Fibroblast of skin of left biceps (primary cell): ENCODE results near the gene GSTO2.
A peak's percentile ranks its signal among the peaks of the same experiment; 100 is the strongest.

Experiments used
- DNase-seq, 2 experiments: peaks; one replicate each; pipeline ENCODE4 v3.0.0-alpha.2; 2013; ENCODE audit warnings: low read depth in 2 of 2

GSTO2 gene

DNA sequence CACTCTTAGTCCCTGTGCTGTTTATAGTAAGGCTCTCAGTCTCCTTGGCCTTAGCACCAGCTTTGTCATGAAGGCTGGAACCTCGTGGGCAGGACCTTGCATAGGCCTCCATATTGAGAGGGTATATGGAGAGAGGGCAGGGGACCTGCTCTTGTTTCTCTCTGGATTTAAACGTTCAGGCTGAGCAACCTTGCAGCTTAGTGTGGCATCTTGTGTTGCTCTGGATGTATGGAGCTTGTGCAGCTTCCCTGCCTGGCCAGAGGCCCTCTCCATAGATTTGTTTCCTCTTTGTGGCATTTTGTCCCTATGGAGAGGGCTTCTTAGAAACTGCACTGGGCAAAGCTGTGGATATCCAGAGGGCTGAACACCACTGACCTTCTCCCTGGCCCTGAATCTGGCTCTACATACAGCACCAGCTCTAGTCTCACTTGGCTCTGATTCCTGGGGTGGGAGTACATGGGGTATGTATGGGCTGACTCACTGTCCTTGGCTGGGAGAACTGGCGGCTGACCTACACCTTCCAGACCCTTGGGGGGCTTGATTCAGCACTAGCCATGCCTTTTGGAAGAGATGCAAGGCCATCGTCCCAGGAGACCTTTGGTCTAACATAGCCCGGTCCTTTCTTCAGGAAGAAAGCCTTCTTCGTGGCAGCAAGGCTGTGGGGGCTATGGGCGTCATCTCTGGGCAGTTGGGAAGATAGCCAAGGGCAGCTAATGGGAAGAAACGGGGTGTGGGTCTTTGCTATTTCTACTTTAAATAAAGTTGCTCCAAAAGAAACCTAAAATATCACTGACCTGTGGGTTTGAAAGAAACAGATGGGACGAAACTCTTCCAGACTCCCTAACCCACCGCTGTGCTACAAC, 38.8 kb downstream of the GSTO2 start:
- DNase-seq, result no peak

DNA sequence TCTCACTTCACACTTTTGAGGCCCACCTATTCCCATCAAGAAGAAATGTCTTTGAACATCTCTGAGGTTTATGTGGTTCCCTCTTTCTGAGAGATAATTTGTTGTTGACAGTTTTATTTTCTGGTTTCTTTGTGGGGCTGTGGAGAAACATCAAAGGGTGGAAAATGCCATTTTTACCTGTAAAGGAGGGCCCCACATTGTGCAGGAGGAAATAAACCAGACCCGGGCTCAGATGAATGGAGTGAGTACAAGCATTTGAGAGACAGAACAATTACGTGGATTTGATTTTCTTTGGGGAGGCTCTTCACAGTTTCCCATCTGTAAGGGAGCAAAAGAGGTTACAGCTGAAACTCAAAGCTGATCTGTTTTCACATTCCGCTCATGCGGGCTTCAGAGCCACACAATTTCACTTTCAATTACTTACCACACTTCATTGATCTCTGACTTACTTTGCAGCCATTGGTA, 39.5 kb downstream of the GSTO2 start:
- DNase-seq, result no peak

DNA sequence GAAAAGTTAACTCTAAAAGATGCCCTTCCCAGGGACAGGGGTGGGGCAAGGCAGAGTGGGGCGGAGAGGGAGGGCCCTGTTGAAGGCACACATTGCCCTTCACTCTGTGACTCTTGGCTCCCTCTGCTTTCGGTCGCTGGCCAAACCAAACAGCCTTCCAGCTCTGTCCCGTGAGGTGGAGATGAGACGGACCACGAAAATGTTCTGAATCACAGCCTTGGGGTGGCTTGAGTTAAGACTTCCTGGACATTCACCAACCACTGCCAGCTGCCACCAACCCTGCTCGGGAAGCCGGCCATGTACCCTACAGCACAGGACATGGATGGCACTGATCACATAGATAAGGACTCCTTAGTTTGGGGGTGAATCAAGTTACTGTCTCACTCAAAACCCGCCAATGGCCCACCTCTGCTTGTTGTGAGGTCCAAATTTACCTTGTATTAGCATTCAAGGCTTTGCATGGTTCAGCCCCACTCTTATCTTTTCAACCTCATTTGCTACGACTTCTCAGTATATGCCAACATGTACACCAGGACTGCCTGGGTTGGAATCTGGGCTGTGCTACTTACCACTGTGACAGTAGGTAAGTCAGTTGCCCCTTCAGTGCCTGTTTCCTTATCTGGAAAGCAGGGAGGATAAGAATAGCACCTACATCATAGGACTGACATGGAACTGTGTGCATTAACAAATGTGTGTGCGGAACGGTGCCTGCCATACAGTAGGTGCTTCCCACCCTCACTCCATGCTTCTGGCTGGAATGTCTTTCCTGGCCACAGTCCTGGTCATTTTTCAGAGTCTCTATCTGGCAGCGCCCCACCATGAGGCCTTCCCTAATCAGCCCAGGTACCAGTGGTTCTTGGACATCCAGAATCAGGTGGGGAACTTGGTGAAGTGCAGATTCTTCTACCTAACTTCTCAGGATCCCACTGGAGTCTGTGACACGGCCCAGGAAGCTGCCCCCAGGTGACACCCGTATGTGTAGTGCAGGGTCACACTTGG, 41.3 kb downstream of the GSTO2 start:
- no peak for DNase-seq

DNA sequence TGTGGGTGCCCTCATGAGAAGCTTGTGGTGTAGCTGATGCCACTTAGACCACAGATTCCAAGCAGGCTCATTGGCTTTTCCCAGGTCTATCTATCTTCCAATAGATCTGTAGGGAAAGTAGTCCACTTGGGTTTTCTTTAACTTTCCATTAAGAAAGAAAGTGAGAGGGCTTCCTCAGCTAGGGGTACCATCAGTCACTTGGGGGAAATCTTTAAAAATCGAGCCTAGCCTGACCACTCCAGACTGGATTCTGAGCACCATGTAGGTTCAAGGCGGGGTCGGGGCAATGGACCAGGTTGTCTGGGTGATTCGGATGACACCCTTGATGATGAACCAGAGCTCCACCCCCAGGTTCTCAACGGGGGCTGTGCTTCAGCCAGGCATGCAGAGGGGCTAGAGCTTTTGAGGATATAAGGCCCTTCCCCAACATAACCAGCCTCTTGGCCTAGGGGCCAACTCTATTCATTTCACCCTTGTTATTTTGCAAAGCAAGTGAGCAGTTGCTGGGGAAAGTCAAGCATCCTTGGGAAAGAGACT, 42.3 kb downstream of the GSTO2 start:
- DNase-seq, result no peak

DNA sequence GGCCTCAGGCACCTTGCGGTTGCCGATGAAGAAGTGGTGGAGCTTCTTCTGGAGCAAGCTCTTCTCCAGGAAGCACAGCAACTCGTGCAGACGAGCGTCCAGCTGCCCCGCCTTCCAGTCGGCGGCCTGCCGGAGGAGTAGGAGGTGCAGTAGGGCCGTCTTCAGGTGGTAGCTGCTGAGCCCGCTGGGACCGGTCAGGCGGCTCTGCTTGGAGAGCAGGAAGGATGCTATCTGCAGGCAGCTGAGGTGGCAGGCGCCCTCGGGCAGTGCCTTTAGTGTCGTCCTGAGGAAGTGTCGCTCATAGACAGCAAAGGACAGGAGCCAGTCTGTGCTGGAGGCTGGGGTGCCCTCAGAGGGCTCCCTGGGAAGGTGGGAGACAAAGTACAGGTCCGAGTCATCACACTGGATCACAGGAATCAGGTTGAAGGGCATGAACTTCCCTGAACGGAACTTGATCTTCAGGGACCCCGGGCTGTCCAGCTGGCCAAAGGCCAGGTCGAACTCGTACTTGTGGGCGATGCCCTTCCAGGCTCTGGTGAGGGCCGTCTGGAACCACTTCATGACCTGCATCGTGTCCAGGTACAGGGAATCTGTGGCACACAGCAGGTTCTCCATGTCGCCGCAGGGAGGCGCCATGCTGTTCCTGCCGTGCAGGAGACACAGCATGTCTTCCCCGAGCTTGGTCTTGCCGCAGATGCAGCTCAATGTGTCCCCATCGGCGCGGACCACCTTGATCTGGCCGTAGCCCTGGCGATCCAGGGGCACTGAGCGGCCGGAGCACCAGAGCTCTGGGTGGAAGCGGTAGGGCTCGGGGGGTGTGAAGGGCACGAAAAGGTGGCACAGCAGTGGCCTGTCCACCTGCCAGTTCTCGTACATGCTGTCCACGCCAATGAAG, 45.9 kb downstream of the GSTO2 start:
- DNase-seq, result no peak

DNA sequence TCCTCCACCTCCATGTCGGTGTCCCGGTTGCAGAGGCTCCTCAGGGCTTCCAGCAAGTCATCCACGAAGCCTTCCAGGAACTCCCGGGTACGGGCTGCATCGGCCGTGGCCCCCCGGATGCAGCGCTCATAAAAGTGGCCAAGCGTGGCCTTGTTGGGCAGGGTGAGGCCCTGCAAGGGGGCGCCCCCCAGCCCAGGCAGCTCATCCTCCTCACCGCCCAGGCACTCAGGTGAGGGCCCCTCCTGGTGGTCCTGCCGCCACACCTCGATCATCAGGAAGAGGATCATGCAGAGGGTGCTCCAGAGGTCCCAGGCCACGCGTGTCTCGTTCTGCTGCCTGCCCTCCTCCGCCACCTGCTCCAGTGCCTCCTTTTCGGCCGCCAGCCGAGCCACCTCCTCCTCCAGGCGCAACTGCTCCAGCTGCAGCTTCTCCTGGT, 46.5 kb downstream of the GSTO2 start:
- no peak for DNase-seq

DNA sequence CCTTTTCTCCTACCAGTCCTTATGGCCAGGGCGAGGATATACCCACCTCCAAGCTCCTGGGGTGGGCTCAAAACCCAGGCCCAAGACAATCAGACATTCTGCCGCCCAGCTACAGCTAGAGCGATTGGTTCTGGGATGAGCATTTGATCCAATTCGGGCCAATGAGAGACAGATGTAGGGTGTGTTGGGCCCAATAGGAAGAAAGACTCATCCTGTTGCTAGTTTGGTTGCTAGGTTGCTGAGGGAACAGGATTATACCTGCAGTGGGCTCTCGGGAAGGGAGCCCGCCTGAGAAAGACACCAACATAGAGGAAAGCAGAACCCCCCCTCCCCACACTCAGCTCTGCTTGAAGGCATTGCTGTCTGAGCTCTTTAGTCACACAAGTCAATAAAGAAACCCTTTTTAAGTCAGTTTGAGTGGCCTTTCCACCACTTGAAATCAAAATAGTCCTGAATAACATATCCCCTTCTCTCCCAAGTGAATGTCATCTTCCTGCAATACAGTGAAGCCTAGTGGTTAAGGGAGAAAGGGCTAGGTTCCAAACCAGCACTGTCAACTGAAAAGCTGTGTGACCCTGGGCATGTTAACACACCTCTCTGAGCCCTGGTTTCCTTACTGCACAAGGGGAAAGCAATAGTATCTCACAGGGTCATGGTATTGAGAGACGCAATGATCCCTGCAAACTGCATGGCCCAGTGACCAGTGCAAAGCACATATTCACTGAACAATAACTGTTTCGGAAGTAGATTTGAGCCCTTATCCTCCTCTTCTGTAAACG, 47.5 kb downstream of the GSTO2 start:
- DNase-seq, result no peak

DNA sequence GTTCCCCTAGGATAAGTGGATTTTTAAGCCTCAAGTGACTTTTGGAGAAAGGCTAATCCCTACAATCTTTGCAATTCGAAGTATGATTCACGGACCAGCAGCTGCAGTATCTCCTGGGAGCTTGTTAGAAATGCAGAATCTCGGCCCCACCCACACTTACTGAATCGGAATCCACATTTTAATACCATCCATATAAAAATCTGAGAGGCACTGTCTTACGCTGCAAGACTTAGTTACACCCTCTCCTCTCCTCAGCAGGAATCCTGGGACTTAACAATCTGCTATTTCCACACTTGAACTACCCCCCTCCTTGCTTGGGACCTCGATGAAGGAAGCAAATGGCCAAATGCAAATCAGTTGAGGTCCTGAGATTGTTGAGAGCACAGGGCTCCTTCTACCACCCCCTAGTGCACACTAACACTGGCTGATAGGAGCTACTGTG, 48.3 kb downstream of the GSTO2 start:
- DNase-seq, result peak in 1 of 2 experiments; percentile 40

DNA sequence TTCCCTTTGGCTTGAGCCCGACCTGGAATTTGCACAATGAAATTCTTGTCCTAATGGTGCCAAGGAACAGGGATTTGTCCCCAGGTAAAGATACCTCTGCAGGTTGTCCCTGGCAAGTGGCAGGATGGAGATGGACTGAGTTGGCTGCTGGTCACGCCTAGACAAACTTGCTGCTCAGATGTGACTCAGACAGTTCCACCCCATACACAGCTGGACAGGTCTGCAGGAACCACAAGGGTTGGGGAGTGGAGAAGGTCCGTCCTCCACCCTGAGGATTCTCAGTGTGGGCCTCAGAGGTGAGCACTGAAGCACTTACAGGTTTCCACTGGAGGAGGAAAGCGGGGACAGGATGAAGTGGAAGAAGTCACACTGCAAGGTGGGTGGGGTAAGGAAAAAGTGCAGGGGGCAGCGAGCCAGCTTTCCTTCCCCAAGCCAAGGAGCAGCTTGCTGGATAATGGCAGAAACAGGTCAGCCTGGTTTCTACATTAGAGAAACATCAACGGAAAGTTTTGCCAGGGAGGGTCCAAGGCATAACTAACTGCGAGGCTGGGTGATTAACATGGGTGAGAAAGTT, 48.8 kb downstream of the GSTO2 start:
- no peak for DNase-seq

DNA sequence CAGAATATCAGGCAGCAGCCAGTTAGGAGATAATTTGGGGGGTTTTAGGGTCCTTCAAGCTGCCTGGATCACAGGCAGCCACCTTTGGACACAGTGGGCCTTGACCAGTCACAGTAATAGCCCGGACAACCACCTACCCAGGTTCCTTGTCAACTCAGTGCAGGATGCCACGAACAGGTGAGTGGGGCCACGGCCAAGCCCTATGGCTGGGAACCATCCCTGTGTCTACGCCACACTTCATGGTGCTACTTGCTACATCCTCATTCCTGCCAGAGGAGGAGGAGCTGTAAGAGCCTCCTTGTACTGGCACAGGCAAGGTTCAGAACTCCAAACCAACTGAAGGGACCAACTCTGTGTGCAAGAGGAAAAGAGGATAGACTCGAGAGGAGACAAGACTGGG, 49.3 kb downstream of the GSTO2 start:
- DNase-seq, result no peak

DNA sequence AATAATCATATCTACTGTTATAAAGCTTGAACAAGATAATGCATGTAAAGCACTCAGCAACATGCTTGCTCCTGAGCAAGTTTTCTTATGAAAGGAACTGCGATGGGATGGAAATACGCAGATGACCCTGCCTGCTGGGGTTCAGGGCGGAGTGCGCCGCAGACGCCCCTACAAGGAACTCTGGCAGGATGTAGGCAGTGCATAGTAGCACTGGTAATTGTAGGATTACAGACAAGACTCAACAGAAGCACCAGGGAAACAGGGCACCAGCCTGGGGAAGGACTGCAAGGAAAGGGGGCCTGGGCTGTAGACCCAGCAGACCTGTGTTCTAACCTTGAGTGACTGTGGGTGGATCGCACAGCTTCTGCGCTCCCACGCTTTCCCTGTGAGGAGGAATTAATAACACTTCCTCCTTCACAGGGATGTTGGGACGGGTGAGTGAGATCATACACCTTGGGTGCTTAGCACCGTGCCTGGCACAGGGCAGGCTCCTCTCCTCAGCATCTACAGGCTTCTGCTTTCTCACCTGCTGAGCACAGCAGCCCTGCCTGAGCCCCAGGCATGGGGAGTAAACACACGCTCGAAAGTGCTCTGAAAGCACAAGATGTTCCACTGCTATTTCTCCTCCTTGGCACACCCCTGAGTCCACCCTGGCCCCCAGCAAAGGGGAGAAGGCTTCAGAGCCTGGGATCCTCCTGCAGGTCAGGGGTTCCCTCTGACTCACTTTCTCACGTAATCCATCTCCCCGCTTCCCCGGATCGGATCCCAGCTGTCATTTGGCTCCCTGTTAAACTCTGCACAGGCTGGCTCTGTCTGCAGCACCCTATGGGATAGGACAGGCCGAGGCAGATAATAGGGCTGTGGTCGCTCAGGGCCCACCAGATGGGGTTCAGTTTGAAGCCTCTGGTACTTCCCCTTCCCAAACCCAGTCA, 50.1 kb downstream of the GSTO2 start:
- DNase-seq, result no peak

DNA sequence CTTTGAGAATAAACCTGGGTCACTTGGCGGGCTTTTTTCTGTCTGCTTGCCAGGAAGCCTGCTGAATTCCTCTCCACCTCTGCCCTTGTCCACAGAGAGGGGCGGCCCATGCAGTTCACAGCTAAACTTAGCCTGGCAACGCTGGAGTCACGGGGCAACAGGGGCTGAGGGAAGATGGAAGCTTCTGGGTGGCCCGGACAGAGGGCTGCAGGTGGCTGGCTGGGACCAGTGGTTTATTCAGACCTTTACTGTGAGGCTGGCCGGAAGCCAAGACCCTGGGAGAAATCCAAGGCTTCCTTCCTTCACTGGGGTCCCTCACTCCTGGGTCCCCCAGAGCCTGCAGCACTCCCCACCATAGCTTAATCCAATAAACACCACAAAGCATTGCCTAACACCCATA, 52.2 kb downstream of the GSTO2 start:
- DNase-seq, result no peak

DNA sequence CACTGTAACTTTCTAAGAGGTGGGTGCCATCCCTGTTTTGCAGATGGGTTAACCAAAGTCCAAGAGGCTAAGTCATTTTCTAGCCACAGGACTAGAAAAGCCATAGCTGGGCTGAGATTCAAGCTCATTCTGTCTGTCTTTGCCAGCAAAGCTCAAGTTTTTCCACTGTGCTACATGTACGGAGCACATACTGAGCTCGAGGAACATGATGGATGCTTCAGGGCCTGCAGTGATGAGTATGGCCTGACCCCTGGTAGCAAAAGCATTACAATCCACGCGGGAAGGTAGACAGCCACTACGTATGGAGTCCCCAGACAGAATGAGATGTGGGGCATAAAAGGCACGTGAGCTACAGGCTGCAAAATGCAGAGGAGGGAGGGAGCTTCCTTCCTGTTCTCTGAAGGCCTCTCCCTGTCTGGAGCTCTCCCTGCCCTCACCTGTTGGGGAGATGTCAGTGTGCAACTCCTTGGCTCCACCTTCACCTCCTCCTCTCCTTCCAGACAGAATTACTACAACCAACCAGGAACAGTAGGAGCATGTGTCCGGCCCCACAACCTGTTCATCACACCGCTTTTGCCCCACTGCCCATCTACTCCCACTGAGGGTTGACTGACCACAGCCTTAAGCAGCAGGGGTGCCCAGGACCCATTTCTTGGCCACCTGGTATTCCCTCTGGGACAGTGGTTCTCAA, 52.9 kb downstream of the GSTO2 start:
- no peak for DNase-seq

DNA sequence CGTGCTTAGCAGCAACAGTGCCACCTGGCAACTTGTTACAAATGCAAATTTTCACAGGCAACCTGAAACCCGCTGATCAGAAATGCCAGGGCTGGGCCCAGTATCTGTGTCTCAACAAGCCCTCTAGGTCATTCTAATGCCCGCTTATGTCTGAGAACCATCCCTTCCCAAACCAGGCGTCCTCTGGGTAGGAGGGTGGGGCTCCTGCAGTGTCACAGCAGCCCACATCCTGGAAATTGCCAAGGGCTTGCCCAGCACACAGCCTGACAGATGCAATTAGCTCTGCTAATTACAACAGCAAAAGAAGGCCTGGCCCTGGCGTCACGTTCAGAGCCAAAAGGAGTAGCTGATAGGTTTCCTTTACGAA, 53.4 kb downstream of the GSTO2 start:
- DNase-seq, result no peak

DNA sequence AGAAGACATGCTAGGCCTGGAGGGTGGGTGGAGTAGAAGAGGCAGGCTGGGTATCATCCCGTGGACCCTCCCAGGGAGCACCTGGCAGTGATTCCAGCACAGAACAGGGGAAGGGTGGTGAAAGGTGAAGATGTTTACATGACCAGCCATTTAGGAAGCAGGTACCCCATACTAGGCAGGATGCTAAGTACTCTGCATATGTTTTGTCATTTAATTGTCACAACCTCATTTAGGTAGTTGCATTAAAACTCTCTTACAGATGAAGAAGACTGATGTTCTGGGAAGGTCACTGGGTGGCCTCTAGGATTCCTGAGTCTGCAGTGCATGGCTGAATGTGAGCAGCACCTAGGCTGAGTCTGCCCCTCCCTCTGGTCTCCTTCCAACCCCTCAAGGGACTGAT, 54.1 kb downstream of the GSTO2 start:
- DNase-seq, result no peak

DNA sequence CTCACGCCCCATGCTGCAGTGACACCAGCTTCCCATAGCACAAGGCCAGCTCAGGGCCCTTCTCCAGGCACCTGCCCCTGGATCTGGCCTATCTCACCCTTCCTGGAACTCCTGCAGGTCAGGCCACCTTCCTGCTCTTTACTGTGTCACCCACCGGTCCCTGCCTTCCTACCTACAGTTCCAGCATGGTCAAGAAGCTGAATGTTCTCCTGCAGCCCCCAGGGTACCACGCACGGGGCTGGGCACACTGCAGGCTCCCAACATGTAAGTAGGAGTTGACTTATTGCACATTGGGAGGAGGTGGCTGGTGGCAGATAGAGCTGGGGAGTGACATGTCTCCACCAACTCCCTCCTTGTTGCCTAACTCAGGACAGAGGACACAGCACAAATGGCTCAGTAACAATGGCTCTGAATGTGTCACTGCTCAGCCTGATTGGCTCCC, 54.8 kb downstream of the GSTO2 start:
- no peak for DNase-seq

DNA sequence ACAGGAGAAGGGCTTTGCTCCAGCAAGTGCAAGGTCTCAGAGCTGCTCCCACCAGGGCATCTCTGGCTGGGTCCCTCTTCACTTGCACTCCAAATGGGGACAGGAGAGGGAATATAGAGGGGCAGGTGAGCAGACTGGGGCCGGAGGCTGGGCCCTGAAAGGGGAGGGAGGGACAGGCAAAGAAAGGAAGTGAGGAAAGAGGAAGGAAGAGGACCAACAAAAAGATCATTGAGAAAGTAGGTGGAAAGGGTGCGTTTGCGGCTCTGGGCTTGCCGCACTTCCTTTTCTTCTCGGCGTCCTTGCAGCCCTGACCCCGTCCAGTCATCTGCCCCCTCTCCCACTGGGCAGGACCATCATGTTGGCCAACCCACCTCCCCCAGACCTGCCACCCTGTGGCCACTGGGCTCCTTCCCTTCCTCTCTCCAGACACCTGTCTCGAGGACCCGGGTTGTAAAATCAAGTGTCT, 55.3 kb downstream of the GSTO2 start:
- DNase-seq, result no peak

DNA sequence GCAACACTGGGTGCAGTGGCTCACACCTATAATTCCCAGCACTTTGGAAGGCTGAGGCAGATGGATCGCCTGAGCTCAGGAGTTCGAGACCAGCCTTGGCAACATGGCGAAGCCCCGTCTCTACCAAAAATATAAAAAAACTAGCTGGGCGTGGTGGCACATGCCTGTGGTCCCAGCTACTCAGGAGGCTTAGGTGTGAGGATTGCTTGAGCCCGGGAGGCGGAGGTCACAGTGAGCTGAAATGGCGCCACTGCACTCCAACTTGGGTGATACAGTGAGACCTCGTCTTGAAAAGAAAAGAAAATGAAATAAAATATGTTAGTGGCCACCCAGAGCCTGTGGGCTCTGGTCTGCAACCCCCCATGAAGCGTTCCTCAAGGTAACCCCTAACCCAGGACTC, 55.9 kb downstream of the GSTO2 start:
- DNase-seq, result no peak
